Endodermal cell (in vitro differentiated cells): ENCODE measurements around the gene G3BP2. TPM values are rescaled to one million over a fixed set of nuclear protein-coding genes. Genes with fewer than 3 reads are reported as not detected.

Source experiments
- DNase-seq: peaks from one replicate; pipeline ENCODE4 v3.0.0-alpha.2; 2017
- H3K27ac ChIP-seq: 2 replicates; pipeline ENCODE4 v1.5.1; 2013; ENCODE audit warnings: mild to moderate bottlenecking, low read depth, low read length, moderate library complexity
- H3K27me3 ChIP-seq: 2 replicates; pipeline ENCODE4 v1.6.1; 2013; ENCODE audit warnings: mild to moderate bottlenecking, low read length, moderate library complexity; ENCODE audit not compliant: insufficient read depth, control insufficient read depth, poor library complexity, severe bottlenecking
- H3K36me3 ChIP-seq: 2 replicates; pipeline ENCODE4 v1.7.0; 2013; ENCODE audit warnings: mild to moderate bottlenecking, low read length, moderate library complexity; ENCODE audit not compliant: control insufficient read depth, insufficient read depth
- H3K4me1 ChIP-seq: one replicate; pipeline ENCODE4 v1.7.0; 2013; ENCODE audit warnings: low read length; ENCODE audit not compliant: control insufficient read depth, insufficient read depth
- H3K4me3 ChIP-seq: 2 replicates; pipeline ENCODE4 v1.5.1; 2013; ENCODE audit warnings: mild to moderate bottlenecking, low read length, moderate library complexity
- H3K9ac ChIP-seq: 2 replicates; pipeline ENCODE4 v1.6.1; 2013; ENCODE audit warnings: mild to moderate bottlenecking, low read length, moderate library complexity; ENCODE audit not compliant: poor library complexity, severe bottlenecking; ENCODE audit errors: extremely low read depth
- H3K9me3 ChIP-seq: 2 replicates; pipeline ENCODE4 v1.6.1; 2013; ENCODE audit warnings: mild to moderate bottlenecking, low read length, moderate library complexity; ENCODE audit not compliant: control insufficient read depth
- H3K27ac Mint-ChIP-seq: 2 replicates; pipeline ENCODE4 v1.8.0; 2020; ENCODE audit warnings: mixed read lengths
- H3K27me3 Mint-ChIP-seq: 2 replicates; pipeline ENCODE4 v1.8.0; 2021; ENCODE audit warnings: mild to moderate bottlenecking, mixed read lengths; ENCODE audit not compliant: insufficient read depth
- H3K36me3 Mint-ChIP-seq: 2 replicates; pipeline ENCODE4 v1.8.0; 2020; ENCODE audit warnings: low read depth, mixed read lengths
- H3K4me1 Mint-ChIP-seq: 2 replicates; pipeline ENCODE4 v1.8.0; 2020; ENCODE audit warnings: mixed read lengths
- H3K4me3 Mint-ChIP-seq: 2 replicates; pipeline ENCODE4 v1.8.0; 2020; ENCODE audit warnings: mild to moderate bottlenecking, moderate library complexity, mixed read lengths
- H3K9me3 Mint-ChIP-seq: 2 replicates; pipeline ENCODE4 v1.8.0; 2020; ENCODE audit warnings: mild to moderate bottlenecking, mixed read lengths
- WGBS, 2 experiments: methylation state at CpG; one replicate each; pipeline versions ENCODE4 v1.1.5 to v1.1.7; 2013; ENCODE audit warnings: missing lambda C conversion rate in 2 of 2, mixed read lengths in 1 of 2; ENCODE audit not compliant: insufficient coverage in 1 of 2, insufficient read length in 1 of 2; 5-methylcytosine and 5-hydroxymethylcytosine counted together
- total RNA-seq, 2 donors: library from RNA; stranded (reverse); fragmentation: NEBNext Ultra II Directional in 1 of 2; extraction: Animal tissue kit (Norgen Biotek cat#: 25700) in 1 of 2; gene quantifications; 2 replicates in 1 of 2; 3 replicates in 1 of 2; pipeline ENCODE4 v1.2.1, GENCODE V29; 2021
- TF ChIP-seq, protein P1 (sequence below): fragments of 200-600 bp; sonication (generic); conservative IDR thresholded peaks from 2 replicates; pipeline ENCODE4 v1.5.0; 2021; ENCODE audit warnings: antibody characterized with exemption, mild to moderate bottlenecking

Gene G3BP2
- total RNA-seq, 2 donors from 2014 or later, result 176 to 183 TPM

DNA sequence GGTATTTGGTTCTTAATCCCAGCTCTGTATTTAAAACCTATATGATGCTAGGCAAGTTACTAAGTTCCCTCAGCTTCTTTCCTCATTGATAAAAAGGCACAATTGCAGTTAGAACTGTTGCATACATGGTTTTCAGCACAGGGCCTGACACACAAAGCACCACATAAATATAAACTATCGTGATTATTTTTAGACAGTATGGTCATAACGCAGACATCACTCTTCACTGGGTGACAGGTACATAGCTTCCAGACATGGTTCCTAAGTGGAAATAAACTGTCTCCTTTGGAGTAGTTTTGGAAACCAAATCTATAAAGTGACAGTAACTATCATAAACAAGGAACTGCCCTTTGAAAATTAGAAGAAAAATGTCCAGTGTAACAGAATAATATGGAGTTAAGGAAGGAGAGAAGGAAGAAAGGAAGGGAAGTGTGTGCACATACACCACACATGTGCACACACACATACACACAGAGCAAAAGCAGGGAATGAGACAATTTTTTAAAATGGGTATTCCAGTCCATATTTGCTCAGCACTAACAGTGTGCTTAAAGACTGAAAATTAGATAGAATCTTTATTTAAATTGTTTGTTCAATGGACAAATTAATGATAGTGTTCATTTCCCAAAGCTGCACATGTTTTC is 12.5 kb upstream of the G3BP2 start:
- Histone ChIP-seq H3K9me3 (peaks cover 6% of the 10 kb centered on the region), H3K36me3 (peaks cover under 1% of the 10 kb centered on the region), H3K9ac (no peak overlapping the region), H3K4me3 (no peak overlapping the region), H3K27ac (no peak overlapping the region), H3K4me1 (no peaks in the 10 kb centered on the region), H3K27me3 (no peaks in the 10 kb centered on the region)
- Mint-ChIP-seq H3K9me3 (peaks cover 7% of the 10 kb centered on the region), H3K27me3 (no peaks in the 10 kb centered on the region), H3K36me3 (peaks cover 26% of the 10 kb centered on the region), H3K4me3 (no peak overlapping the region), H3K4me1 (no peaks in the 10 kb centered on the region), H3K27ac (no peak overlapping the region)
- TF ChIP-seq, protein P1, sequence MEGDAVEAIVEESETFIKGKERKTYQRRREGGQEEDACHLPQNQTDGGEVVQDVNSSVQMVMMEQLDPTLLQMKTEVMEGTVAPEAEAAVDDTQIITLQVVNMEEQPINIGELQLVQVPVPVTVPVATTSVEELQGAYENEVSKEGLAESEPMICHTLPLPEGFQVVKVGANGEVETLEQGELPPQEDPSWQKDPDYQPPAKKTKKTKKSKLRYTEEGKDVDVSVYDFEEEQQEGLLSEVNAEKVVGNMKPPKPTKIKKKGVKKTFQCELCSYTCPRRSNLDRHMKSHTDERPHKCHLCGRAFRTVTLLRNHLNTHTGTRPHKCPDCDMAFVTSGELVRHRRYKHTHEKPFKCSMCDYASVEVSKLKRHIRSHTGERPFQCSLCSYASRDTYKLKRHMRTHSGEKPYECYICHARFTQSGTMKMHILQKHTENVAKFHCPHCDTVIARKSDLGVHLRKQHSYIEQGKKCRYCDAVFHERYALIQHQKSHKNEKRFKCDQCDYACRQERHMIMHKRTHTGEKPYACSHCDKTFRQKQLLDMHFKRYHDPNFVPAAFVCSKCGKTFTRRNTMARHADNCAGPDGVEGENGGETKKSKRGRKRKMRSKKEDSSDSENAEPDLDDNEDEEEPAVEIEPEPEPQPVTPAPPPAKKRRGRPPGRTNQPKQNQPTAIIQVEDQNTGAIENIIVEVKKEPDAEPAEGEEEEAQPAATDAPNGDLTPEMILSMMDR, result no peak
- 91% methylated on average over 2 of the region's 2 CpGs; no CpG with 5 or more reads in 1 of the 2 experiments for WGBS, 2 experiments
- DNase-seq, result no peak

DNA sequence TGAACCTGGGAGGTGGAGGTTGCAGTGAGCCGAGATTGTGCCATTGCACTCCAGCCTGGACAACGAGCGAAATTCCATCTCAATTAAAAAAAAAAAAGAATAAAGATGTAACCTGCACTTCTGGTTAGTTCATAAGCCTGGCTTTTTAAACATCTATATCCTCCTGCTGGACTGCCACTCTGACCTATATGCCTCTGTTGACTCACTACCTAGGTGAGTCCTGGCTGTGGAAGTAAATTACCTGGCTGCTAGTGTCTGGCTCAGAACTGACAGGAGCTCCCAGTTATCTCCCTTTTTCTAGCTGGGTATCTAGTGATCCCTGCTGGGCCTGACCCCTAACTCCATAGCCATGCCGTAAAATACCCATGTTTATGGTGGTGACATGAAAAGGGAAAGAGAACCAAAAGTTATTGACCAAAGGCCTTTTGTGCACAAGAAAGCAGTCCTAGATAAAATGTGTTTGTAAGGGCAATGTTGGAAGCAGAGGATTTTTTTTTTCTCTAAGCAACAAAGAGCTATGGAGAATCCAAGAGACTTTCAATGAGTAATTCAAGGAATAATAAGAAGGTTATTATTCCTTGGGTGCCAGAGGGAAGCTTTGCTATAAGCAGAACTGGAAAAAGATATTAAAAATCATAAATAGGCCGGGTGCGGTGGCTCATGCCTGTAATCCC is 10.4 kb upstream of the G3BP2 start:
- Histone ChIP-seq H3K27ac (no peak overlapping the region), H3K36me3 (peaks cover 3% of the 10 kb centered on the region), H3K9ac (no peak overlapping the region), H3K27me3 (no peaks in the 10 kb centered on the region), H3K4me3 (no peak overlapping the region), H3K4me1 (no peaks in the 10 kb centered on the region), H3K9me3 (peaks cover 6% of the 10 kb centered on the region)
- peaks cover 7% of the 10 kb centered on the region for H3K9me3 Mint-ChIP-seq
- peak overlapping the region; percentile 37 for H3K27ac Mint-ChIP-seq
- DNase-seq, result no peak
- no peaks in the 10 kb centered on the region for H3K4me1 Mint-ChIP-seq
- no peaks in the 10 kb centered on the region for H3K27me3 Mint-ChIP-seq
- TF ChIP-seq, protein P1, result no peak
- H3K36me3 Mint-ChIP-seq, result peaks cover 18% of the 10 kb centered on the region
- WGBS, 2 experiments, result 96 to 100% methylated on average over 2 to 6 of the region's 6 CpGs
- H3K4me3 Mint-ChIP-seq, result no peak overlapping the region

DNA sequence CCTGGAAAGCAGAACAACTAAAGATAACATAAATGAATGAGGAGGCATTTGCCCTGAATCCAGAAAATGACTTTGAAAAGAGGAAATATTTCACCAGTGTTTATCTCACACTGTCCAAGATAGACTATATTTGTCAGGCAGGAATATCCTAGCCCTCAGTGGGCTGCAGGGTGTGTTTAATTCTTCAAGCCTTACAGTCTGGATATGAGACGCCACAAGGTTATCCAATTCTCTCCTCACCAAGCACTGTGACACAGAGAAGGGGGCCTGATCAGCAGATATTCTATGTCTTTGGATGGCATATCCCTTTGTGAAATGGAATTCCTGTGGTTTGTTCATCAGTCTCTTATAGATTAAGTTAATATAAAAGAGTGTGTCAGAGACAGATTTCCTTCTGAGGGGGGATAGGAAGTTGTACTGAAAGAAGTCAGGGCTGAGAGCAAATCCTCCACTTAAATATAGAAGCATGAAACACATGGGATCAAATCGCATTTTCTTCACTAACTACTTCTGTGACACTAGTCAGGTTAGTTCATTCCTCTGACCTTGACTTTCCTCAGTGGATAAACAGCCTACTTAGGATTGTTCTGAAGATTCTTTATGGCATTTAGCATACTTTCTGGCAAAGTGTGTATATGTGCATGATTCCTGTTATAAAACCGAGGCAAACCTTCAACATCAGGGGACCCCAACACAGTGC is 6.8 kb upstream of the G3BP2 start:
- Mint-ChIP-seq H3K4me3 (no peak overlapping the region), H3K27me3 (no peaks in the 10 kb centered on the region), H3K9me3 (no peaks in the 10 kb centered on the region), H3K36me3 (peaks cover 5% of the 10 kb centered on the region), H3K27ac (no peak overlapping the region), H3K4me1 (no peaks in the 10 kb centered on the region)
- H3K27me3 ChIP-seq, result no peaks in the 10 kb centered on the region
- TF ChIP-seq, protein P1, result no peak
- peaks cover 5% of the 10 kb centered on the region for H3K36me3 ChIP-seq
- DNase-seq, result no peak
- no peak overlapping the region for H3K9ac ChIP-seq
- no peaks in the 10 kb centered on the region for H3K4me1 ChIP-seq
- WGBS, 2 experiments, result 95 to 100% methylated on average over 2 to 3 of the region's 3 CpGs
- H3K27ac ChIP-seq, result no peak overlapping the region
- no peak overlapping the region for H3K4me3 ChIP-seq
- H3K9me3 ChIP-seq, result no peaks in the 10 kb centered on the region
